Posterior vena cava (tissue), 2 donors: ENCODE measurements around the gene CCDC86. TPM values are rescaled to one million over a fixed set of nuclear protein-coding genes. Genes with fewer than 3 reads are reported as not detected.
"Not testable (repeated sequence)": the region's sequence is repeated elsewhere in the genome, so short reads cannot be mapped to it uniquely, and the experiment has no call there.

Experiments
- DNase-seq: peaks from one replicate; pipeline ENCODE4 v3.0.0-alpha.2; 2020; ENCODE audit warnings: low spot score
- intact Hi-C, 2 donors: fragments of 100-400 bp; cut with DNase I; formaldehyde crosslinking; loops; one replicate each; pipeline versions ENCODE4 v1.14.1 to v1.14.2; 2022 to 2023
- long read RNA-seq, 2 donors: library from polyadenylated mRNA; unstranded; transcript quantifications; one replicate each; pipeline ENCODE4 v2.0.0, GENCODE V29; 2020 to 2021
- total RNA-seq, 2 donors: library from RNA; stranded (reverse); fragmentation: NEBNext Ultra II Directional; extraction: Animal tissue kit (Norgen Biotek cat#: 25700); gene quantifications; one replicate each; pipeline ENCODE4 v1.2.1, GENCODE V29; 2021
- donor health status: DM: yes; HTN: yes; CAD: no.
- donor health status: DM: yes; HTN: yes; CAD: no.

Gene CCDC86
- total RNA-seq: 10 to 100 TPM; 14.9 to 21.9 TPM
- long read RNA-seq, donor 1, transcript CCDC86-201 (4 exons, 1,893 nt): major isoform, 12 of 15 reads
- long read RNA-seq, donor 1, partial matches to known transcripts: 0 of 15 reads
- long read RNA-seq, donor 1, other reads (novel, unspliced or antisense): 3 of 15 reads
- long read RNA-seq, donor 2, transcript CCDC86-201 (4 exons, 1,893 nt): major isoform, 110 of 111 reads
- long read RNA-seq, donor 2, partial matches to known transcripts: 0 of 111 reads
- long read RNA-seq, donor 2, other reads (novel, unspliced or antisense): 1 of 111 reads

GRCh38 chr11:60841797-60842667 is at the start of gene CCDC86:
Gene CCDC86, plus strand, starts transcription at chr11:60842113. Its CDS starts 12 bp downstream, at chr11:60842125.
- DNase-seq: peak; percentile 99
- intact Hi-C loops: no loop called here

GRCh38 chr11:60792521-60792920 is 49.4 kb upstream of the CCDC86 start:
- DNase-seq: peak; percentile 59

GRCh38 chr11:60795291-60795690 is 46.6 kb upstream of the CCDC86 start:
- peak; percentile 72 for DNase-seq
- intact Hi-C loops: no loop called here

More at GRCh38 chr11:60792521-60792920, 49.4 kb upstream of the CCDC86 start:
- intact Hi-C loops: no loop called here

GRCh38 chr11:60797846-60798630 is 43.9 kb upstream of the CCDC86 start:
- DNase-seq: peak; percentile 61
- intact Hi-C loops: no loop called here

- DNase-seq: peak; percentile 66
- intact Hi-C loops: no loop called here
Observed at GRCh38 chr11:60798631-60799030, 43.3 kb upstream of the CCDC86 start.

GRCh38 chr11:60801194-60801593 is 40.7 kb upstream of the CCDC86 start:
- peak; percentile 45 for DNase-seq
- intact Hi-C loops: no loop called here

- intact Hi-C loops: no loop called here
- peak; percentile 5 for DNase-seq
Observed at GRCh38 chr11:60803273-60803936, 38.5 kb upstream of the CCDC86 start.

- intact Hi-C loops: no loop called here
- DNase-seq: no peak
Observed at GRCh38 chr11:60809249-60809648, 32.7 kb upstream of the CCDC86 start.

- DNase-seq: no peak
- intact Hi-C loops: no loop called here
Observed at GRCh38 chr11:60809691-60810090, 32.2 kb upstream of the CCDC86 start.

GRCh38 chr11:60810151-60810550 is 31.8 kb upstream of the CCDC86 start:
- DNase-seq: no peak
- intact Hi-C loops: no loop called here

GRCh38 chr11:60810569-60810968 is 31.3 kb upstream of the CCDC86 start:
- DNase-seq: no peak
- intact Hi-C loops: no loop called here

GRCh38 chr11:60813324-60813723 is 28.6 kb upstream of the CCDC86 start:
- DNase-seq: no peak
- intact Hi-C loops: no loop called here

- intact Hi-C loops: no loop called here
- DNase-seq: no peak
Observed at GRCh38 chr11:60814112-60814511, 27.8 kb upstream of the CCDC86 start.

- intact Hi-C loops: no loop called here
- no peak for DNase-seq
Observed at GRCh38 chr11:60816590-60817157, 25.2 kb upstream of the CCDC86 start.

GRCh38 chr11:60818057-60818456 is 23.9 kb upstream of the CCDC86 start:
- intact Hi-C loops: no loop called here
- no peak for DNase-seq

GRCh38 chr11:60821827-60822599 is 19.9 kb upstream of the CCDC86 start:
- no peak for DNase-seq
- intact Hi-C loops: loop anchor here in 1 of 2 donors (5.0 to 10.0 kb wide), 2 partner anchors 303 to 370 kb away; no protein-coding TSS in a partner anchor

GRCh38 chr11:60823745-60824306 is 18.1 kb upstream of the CCDC86 start:
- not testable (repeated sequence) for DNase-seq
- intact Hi-C loops: loop anchor here in 1 of 2 donors (5.0 to 10.0 kb wide), 2 partner anchors 301 to 368 kb away; no protein-coding TSS in a partner anchor

- intact Hi-C loops: loop anchor here in 1 of 2 donors (10.0 kb wide), 1 partner anchor 300 kb away; no protein-coding TSS in a partner anchor
- DNase-seq: no peak
Observed at GRCh38 chr11:60825118-60825517, 16.8 kb upstream of the CCDC86 start.
